NCI-H2081 (cell line): ENCODE measurements around the gene ADAMTS6.
"Not testable (repeated sequence)": the region's sequence is repeated elsewhere in the genome, so short reads cannot be mapped to it uniquely, and the experiment has no call there.

Experiments used
- DNase-seq, 2 experiments: peaks; one replicate each; lab custom pipeline; 2025; lab: John Stamatoyannopoulos, UW

Gene ADAMTS6

DNA sequence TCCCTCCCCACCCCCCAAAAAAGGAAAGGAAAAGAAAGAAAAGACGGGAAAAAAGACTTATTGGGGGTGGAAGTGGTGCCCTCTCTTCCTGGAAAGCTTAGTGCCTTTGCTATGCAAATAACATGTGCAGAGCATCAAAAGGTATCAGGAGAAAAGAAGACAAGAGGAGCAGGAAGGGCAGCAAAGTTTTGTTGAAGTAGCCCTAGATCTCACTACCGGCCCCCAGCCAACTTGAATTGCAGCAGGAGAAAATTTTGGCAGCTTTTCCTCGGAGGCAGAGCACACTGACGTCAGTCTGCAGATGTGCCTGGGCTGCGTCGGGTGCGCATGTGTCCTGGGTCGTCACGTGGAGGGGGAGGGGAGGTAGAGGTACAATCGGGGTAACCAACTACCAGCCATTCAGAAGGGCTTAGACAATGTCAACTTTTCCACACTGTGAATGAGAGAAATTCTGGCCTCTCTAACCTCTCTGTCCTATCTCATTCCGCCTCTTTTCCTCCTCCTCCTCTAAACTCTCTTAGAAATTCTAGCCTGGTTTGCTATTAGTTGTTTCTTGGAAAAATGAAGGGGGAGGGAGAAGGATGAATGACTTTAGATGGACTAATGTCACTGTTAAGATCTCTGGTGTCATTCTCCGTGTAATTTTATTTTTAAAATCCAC is at the start of gene ADAMTS6:
Gene ADAMTS6, minus strand, starts transcription at position 286 of the 661 bp plus-strand sequence. CDS start 8,247 bp downstream, outside the sequence.
- peak; percentile 76 to 83 for DNase-seq

- DNase-seq = no peak
Measured at GRCh38 chr5:65530904-65531303, 49.2 kb upstream of the ADAMTS6 start.

DNA sequence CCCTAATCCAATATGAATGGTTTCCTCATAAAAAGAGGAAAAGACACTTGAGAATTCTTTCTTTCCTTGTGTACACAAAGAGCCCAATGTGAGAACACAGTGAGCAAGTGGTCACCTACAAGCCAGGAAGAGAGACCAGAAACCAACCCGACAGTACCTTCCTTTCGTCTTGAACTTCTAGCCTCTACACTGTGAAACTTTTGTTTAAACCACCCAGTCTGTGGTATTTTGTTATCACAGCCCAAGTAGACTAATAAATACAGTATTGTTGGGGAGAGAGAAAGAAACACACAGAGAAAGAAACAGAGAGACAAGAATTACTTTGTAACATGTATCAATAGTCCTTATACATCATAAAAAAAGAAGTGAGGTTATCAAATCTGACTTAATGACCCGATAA is 44.0 kb upstream of the ADAMTS6 start:
- DNase-seq = no peak

DNA sequence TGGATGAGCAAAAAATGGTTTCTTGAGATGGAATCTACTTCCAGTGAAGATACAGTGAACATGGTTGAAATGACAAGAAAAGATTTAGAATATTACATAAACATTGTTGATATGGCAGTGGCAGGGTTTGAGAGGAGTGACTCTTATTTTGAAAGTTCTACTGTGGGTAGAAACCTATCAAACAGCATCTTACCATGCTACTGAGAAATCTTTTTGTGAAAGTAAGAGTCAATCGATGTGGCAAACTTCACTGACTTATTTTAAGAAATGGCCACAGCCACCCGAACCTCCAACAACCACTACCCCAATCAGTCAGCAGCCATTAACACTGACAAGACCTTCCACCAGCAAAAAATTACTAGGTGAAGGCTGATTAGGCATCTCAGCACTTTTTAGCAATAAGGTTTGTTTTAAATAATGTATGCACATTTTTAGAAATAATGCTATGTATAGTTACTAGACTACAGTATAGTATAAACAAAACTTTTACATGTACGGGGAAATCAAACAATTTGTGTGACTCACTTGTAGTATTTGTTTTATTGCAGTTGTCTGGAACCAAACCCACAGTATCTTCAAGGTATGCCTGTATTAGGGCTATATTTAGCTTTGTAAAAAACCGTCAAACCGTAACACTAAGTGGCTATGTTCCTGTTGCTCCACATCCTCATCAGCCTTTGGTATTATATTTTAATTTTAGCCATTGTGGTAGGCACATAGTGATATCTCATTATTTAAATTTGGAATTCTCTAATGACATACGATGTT is 30.6 kb upstream of the ADAMTS6 start:
- no peak for DNase-seq

DNA sequence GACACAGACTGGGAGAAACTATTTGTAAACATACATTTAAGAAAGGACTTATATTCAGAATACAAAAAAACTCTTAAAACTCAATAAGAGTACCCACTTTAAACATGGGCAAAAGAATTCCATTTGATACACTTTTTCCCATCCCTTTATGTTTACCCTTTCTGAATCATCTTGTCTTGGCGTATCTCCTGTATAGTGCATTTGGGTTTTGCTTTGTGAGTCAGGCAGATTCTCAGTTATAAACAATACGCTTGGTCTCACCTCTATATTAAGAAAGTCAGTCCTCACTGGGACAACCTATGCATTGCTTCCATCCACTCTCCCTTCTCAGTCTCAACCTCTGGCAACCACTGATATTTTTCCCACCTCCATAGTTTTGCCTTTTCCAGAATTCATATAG is 27.3 kb upstream of the ADAMTS6 start:
- DNase-seq = no peak

- DNase-seq = no peak
Measured at GRCh38 chr5:65506961-65507360, 25.2 kb upstream of the ADAMTS6 start.

- no peak for DNase-seq
Measured at GRCh38 chr5:65489119-65489518, 7.4 kb upstream of the ADAMTS6 start.

DNA sequence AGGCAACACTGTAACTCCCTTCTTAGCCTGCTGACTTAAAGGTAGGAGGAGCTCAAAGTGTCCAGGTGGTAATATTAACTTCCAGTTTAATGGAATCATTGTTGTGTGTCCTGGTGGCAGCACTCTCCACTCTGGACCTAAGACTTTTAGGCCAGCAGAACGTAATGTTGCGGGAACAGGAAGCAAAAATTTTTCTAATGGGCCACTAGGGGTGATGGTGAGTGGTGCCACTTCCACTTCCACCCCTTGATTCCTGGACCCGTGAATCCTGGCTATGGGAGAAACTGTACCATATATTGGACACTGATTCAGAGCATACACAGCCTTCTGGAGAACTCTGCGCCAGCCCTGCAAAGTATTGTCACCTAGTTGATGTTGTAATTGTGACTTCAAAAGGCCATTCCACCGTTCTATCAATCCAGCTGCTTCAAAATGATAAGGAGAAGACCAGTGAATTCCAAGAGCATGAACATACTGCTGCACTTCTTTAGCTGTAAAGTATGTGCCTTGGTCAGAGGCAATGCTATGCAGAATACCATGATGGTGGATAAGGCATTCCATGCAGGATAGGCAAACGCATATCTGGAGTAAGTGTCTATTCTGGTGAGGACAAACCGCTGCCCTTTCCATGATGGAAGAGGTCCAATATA is 6.4 kb upstream of the ADAMTS6 start:
- not testable (repeated sequence) for DNase-seq

- not testable (repeated sequence) for DNase-seq
Measured at GRCh38 chr5:65486803-65487202, 5.1 kb upstream of the ADAMTS6 start.

GRCh38 chr5:65485405-65485804 is 3.7 kb upstream of the ADAMTS6 start:
- DNase-seq = no peak

DNA sequence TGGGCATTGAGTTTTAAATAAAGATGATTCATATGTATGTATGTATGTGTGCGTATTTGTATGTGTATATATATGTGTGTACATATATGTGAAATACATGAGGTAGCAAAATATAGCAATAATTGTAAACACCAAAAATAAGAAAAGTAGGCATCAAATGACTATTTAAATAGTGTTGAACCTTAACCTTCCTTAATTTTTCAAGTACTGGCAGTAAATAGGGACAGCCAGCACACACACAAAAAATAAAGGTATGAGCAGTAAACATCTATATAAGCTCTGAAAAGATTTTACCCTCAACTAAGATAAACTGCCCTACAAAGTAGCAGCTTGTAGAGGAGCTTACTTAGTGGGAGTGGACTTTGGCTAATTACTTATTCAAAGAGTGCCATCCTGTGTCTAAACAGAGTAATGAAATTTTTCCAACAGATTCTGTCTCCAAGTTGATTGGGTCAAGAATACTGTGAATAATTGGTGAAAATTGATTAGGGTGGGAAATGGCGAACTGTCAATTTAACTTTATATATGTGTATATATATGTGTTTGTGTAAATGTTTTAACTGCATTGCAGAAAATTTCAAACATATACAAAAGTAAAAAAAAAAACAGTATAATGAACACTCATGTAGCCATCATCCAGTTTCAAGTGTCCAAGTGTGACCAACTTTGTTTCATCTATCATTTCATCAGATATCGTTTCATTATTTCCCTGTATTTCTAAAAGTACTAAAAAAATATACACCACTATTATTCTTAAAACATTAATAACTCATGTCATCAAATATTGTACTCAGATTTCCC is 2.0 kb upstream of the ADAMTS6 start:
- DNase-seq = peak; percentile 4 to 46

GRCh38 chr5:65482736-65483545 is 1.2 kb upstream of the ADAMTS6 start:
- peak in 1 of 2 experiments; percentile 20 for DNase-seq

DNA sequence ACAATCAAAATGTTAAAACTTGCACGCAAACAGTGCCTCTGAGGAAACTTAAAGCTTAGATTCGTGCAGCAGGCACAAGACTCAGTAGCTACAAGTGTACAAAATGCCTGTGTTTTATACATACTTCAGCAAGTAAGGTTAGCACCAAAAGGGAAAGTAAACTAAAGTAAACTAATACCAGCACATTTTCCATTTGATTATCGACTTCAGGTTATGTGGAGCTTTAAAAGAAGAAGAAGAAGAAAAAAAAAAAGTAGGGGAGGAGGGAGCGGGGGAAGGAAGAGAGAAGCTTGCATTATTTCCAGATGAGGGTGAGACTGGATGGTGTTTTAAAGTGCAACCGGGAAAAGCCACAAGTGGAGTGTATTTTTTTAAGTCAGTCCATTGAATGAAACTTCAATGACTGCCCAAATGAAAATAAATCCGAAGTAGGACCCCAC is 596 bp upstream of the ADAMTS6 start:
- no peak for DNase-seq

- no peak for DNase-seq
Measured at GRCh38 chr5:65481171-65481581, 544 bp downstream of the ADAMTS6 start.

DNA sequence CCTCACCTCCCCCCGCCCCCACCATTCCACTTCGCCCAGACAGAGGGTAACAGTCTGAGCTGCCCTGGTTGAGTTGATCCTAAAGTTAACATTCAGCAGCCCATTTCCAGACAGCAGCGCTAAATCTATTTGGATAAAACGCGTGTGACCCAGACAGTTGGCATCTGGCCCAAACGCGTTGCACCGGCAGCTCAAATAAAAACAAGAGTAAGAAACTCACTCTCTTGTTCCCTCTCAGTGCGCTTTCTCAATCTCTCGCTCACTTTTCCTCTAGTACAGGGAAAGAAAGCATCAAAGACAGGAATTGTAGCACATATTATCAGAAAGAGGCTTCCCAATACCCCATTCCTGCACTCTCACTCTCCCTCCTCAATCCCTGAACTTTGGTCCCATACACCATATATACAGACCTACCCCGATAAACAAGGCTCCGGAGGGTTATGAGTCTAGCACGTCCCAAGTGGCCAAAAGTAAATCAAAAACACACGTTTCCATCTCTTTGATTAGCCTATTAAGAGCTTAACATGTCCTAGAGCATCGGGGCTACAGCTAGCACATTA is 1.3 kb downstream of the ADAMTS6 start:
- DNase-seq = peak in 1 of 2 experiments; percentile 36

- DNase-seq = no peak
Measured at GRCh38 chr5:65479527-65479926, 2.2 kb downstream of the ADAMTS6 start.

DNA sequence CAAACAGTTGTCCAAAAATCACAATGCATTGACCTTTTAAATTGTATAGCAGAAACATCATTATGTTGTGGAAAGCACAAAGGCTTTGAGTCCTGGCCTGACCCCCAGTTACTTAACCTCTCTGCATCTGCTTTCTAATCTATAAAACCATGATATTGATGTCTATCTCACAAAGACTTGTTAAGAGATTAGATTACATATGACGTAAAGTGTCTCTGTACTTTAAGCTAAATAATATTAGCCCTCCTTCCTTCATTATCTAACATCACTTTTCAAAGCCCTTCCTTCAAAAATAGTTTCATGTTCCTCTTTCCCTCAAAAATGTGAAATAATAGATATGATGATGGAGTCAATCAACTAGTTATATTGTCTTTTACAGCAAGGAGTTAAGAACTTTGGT is 3.4 kb downstream of the ADAMTS6 start:
- DNase-seq = no peak

GRCh38 chr5:65475895-65476294 is 5.8 kb downstream of the ADAMTS6 start:
- DNase-seq = no peak

- DNase-seq = no peak
Measured at GRCh38 chr5:65475336-65475735, 6.4 kb downstream of the ADAMTS6 start.

DNA sequence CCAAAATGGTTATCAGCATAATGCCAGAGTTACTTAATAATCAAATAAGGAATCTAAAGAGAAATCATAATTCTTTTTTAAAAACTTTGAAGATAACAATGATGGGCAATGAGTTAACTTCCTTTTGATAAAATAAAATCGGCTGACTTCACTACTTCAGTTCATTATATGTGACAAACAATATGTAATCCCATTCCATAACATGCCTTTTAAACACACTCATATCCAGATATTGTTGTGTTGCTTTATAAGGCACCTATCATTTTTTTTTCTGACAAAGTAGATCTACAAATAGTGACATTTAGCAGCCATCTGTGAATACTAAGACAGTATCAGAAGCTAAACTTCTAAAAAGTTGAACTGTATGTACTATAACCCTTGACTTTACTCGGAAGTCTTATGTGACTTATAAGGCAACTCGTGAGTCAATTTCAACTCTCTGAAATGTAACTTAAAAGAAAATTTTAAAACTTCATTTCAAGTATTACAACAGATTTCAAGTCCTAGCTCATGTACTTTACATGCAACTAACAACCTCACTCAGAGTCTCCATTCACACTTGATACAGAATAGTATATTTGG is 7.5 kb downstream of the ADAMTS6 start:
- DNase-seq = no peak
